ENCODE results near the gene GPRC5C. TPM values are rescaled to one million over a fixed set of nuclear protein-coding genes. Genes with fewer than 3 reads are reported as not detected.

Gene GPRC5C
- total and polyA plus RNA-seq, 9 of the 15 experiments (the other 6 are each of a cell fraction or from before 2014, with no cell fraction given), result 0.28 to 9.0 (median 4.1) TPM

GRCh38 chr17:74452033-74452840 is 20.3 kb downstream of the GPRC5C start:
- in situ Hi-C loops (cut with MboI) (no loop called here), intact Hi-C loops (cut with micrococcal nuclease) (no loop called here)
- no peak for ATAC-seq
- Histone ChIP-seq H3K79me2 (ENCODE audit: control insufficient read depth, insufficient read depth, low read length) (no peaks in the 10 kb centered on the region), H3K9me1 (ENCODE audit: control insufficient read depth, insufficient read depth, low read length) (no peaks in the 10 kb centered on the region), H3K27ac (ENCODE audit: extremely low read depth, low read depth, low read length) (no peak overlapping the region), H3K4me3 (no peak overlapping the region), H3K27me3 (ENCODE audit: control insufficient read depth in 2 of 2, insufficient read depth in 2 of 2, low read length in 2 of 2) (peaks cover 3 to 37% of the 10 kb centered on the region in 2 experiments; a peak in 3 of 5 replicates), H2AFZ (ENCODE audit: low read depth, low read length) (no peak overlapping the region), H3K4me2 (ENCODE audit: insufficient read depth, low read length) (no peak overlapping the region), H3K4me1 (replicated peaks in 1 of 2; ENCODE audit: control insufficient read depth in 2 of 2, insufficient read depth in 2 of 2, low read length in 2 of 2) (peaks cover 13 to 22% of the 10 kb centered on the region in 2 experiments; a peak in 4 of 5 replicates), H3K9me3 (replicated peaks; ENCODE audit: control insufficient read depth, insufficient read depth, low read depth, low read length) (no peaks in the 10 kb centered on the region), H3K36me3 (ENCODE audit: control insufficient read depth, insufficient read depth, low read length) (no peaks in the 10 kb centered on the region), H4K20me1 (replicated peaks; ENCODE audit: control insufficient read depth, insufficient read depth, low read length) (no peaks in the 10 kb centered on the region), H3K9ac (ENCODE audit: insufficient read depth in 1 of 2, low read depth in 2 of 2, low read length in 2 of 2) (no peak overlapping the region)
- ChIA-PET POLR2A (interaction anchor here (0.6 kb wide), 2 partner anchors 8 to 297 kb away, joined by 3 to 4 read pairs; no protein-coding TSS in a partner anchor), CTCF (ENCODE audit: low intra/inter-chr PET ratio) (no interaction called here)
- no TSS peak for BruUV-seq (replicated peaks)
- FAIRE-seq, result no peak
- 20% methylated on average over 16 of the region's 16 CpGs for WGBS (ENCODE audit: insufficient coverage, low coverage, missing lambda C conversion rate)
- no peak for DNase-seq (ENCODE audit: extremely low read depth in 1 of 4, low spot score in 3 of 4)
- TF ChIP-seq NCOA4 (IDR thresholded peaks at IDR 0.05; ENCODE audit: partially characterized antibody) (no peak), E2F1 (CRISPR knock-in tag; IDR thresholded peaks at IDR 0.05) (no peak), NUFIP1 (IDR thresholded peaks at IDR 0.05; ENCODE audit: partially characterized antibody) (no peak), CHD7 (IDR thresholded peaks at IDR 0.05; ENCODE audit: low read depth, low read length) (no peak), DLX4 (CRISPR knock-in tag; IDR thresholded peaks at IDR 0.05) (no peak), ESRRA (IDR thresholded peaks at IDR 0.05; ENCODE audit: borderline replicate concordance, low read depth) (peak; percentile 95)
